Naive B cell (primary cell): Measurements from ENCODE around the gene ENTHD1. TPM values are rescaled to one million over a fixed set of nuclear protein-coding genes. Genes with fewer than 3 reads are reported as not detected.
A peak's percentile ranks its signal among the peaks of the same experiment; 100 is the strongest.
"Not testable (repeated sequence)": the region's sequence is repeated elsewhere in the genome, so short reads cannot be mapped to it uniquely, and the experiment has no call there.

Experiments
- ATAC-seq, 2 donors: fragments of 150-1000 bp; cut with Tn5 transposase; 2 replicates each; pipeline ENCODE4 v1.10.0; 2021; ENCODE audit warnings: low read depth in 2 of 2, mild to moderate bottlenecking in 2 of 2, moderate library complexity in 2 of 2
- DNase-seq: peaks from one replicate; pipeline ENCODE4 v3.0.0; 2022
- H3K27ac Mint-ChIP-seq, 6 donors: one replicate each; pipeline ENCODE4 v1.8.0; 2020 to 2022; ENCODE audit warnings: mild to moderate bottlenecking in 6 of 6, mixed read lengths in 6 of 6, moderate library complexity in 5 of 6, inconsistent platforms in 2 of 6
- H3K27me3 Mint-ChIP-seq, 3 donors: one replicate each; pipeline ENCODE4 v1.8.0; 2021 to 2022; ENCODE audit warnings: mixed read lengths in 3 of 3, mild to moderate bottlenecking in 1 of 3
- H3K36me3 Mint-ChIP-seq, 2 donors: one replicate each; pipeline ENCODE4 v1.8.0; 2020 to 2022; ENCODE audit warnings: mixed read lengths in 2 of 2, inconsistent platforms in 1 of 2, mild to moderate bottlenecking in 1 of 2
- H3K4me1 Mint-ChIP-seq, 3 donors: one replicate each; pipeline ENCODE4 v1.8.0; 2020 to 2022; ENCODE audit warnings: mixed read lengths in 3 of 3, inconsistent platforms in 1 of 3, mild to moderate bottlenecking in 1 of 3, moderate library complexity in 1 of 3
- H3K4me3 Mint-ChIP-seq, 8 donors: one replicate each; pipeline ENCODE4 v1.8.0; 2020 to 2022; ENCODE audit warnings: mild to moderate bottlenecking in 8 of 8, mixed read lengths in 8 of 8, moderate library complexity in 8 of 8, inconsistent platforms in 2 of 8
- H3K9me3 Mint-ChIP-seq, 7 donors: one replicate each; pipeline ENCODE4 v1.8.0; 2020 to 2022; ENCODE audit warnings: mixed read lengths in 7 of 7, mild to moderate bottlenecking in 5 of 7, inconsistent platforms in 2 of 7, moderate library complexity in 1 of 7
- polyA plus RNA-seq, 6 donors: library from polyadenylated mRNA; unstranded; fragments of 300-500 nt; fragmentation: Illumina TruSeq; gene quantifications; one replicate each; pipeline ENCODE4 v1.2.3, GENCODE V29; 2021; ENCODE audit warnings: low read depth in 6 of 6

Gene ENTHD1
- polyA plus RNA-seq, 6 donors from 2014 or later, result not detected

DNA sequence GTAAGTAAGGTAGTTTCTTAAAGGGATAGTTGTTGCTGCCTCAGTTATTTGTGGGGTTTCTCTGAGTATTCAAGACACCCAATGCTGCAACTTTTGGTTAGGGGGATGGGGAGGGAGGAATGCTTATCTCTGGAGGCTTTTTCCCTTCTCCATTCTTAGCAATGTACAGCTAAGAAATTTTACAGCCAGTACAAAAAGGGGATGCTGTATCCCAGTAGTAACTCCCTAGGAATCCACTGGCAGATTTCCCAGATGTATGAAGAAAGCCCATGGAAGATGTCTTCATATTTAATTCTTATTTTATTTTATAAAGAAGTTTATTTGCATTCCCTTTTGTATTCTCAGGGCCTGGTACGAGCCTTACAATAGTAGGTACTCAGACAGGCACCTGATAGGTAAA is 154.8 kb downstream of the ENTHD1 start:
- Mint-ChIP-seq H3K9me3 (peaks cover 2 to 7% (median 4%) of the 10 kb centered on the region in 7 donors), H3K4me3 (no peak overlapping the region), H3K36me3 (peaks cover 0 to 14% of the 10 kb centered on the region in 2 donors)

DNA sequence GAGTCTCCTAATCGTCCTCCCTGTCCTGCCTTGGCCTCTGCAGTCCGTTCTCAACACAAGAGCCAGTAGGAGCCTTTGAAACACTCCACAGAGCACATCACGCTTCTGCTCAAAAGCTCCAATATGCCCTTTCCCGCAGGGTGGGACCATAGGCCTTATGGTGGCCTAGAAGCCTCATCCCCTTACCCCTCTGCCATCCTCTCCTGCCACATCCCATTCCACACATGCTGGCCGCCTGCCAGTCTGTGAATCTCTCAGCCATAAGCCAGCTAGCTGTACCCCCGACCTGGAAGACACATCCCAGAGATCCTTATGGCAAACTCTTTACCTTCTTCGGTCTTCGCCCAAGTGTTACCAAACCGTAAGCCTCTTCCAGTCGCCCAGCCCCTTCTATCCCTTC is 157.8 kb downstream of the ENTHD1 start:
- H3K27ac Mint-ChIP-seq, result no peak overlapping the region
- peaks cover 0 to 7% (median 3%) of the 10 kb centered on the region in 7 donors for H3K9me3 Mint-ChIP-seq
- ATAC-seq (no peak), DNase-seq (no peak)
- no peak overlapping the region for H3K4me3 Mint-ChIP-seq
- peaks cover 0 to 7% of the 10 kb centered on the region in 2 donors for H3K36me3 Mint-ChIP-seq
- peaks cover 5 to 56% (median 29%) of the 10 kb centered on the region in 3 donors for H3K27me3 Mint-ChIP-seq
- peaks cover 0 to 9% (median 3%) of the 10 kb centered on the region in 3 donors for H3K4me1 Mint-ChIP-seq

More for the DNA sequence above, 154.8 kb downstream of the ENTHD1 start:
- Mint-ChIP-seq H3K27me3 (peaks cover 5 to 44% (median 17%) of the 10 kb centered on the region in 3 donors), H3K27ac (no peak overlapping the region), H3K4me1 (peaks cover 0 to 3% (median 2%) of the 10 kb centered on the region in 3 donors)
- DNase-seq, result no peak
- no peak for ATAC-seq

DNA sequence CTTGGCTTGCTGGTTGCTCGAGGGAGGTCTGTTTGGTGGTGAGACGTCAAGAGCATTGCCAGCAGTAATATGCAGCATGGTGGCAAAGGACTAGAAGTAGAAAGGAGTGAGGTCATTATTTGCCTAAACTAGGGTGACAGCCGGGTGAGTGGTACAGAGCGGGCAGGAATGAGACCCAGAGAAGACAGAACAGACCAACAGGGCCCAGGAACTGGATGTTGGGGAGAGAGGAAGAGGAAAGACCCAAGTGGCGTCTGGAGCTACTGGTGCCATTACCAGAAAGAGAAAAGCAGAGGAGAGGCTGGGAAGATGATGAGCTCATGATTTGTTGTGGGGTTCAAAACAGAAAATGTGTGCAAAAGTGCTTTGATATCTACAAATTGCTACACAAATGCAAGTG is 158.7 kb downstream of the ENTHD1 start:
- H3K9me3 Mint-ChIP-seq, result peaks cover 0 to 7% (median 3%) of the 10 kb centered on the region in 7 donors
- H3K4me1 Mint-ChIP-seq, result peaks cover 0 to 9% (median 3%) of the 10 kb centered on the region in 3 donors
- peak overlapping the region in 1 of 6 donors; percentile 81 for H3K27ac Mint-ChIP-seq
- H3K36me3 Mint-ChIP-seq, result peaks cover 0 to 7% of the 10 kb centered on the region in 2 donors
- no peak overlapping the region for H3K4me3 Mint-ChIP-seq
- DNase-seq, result no peak
- peaks cover 9 to 56% (median 29%) of the 10 kb centered on the region in 3 donors for H3K27me3 Mint-ChIP-seq
- ATAC-seq, result no peak

DNA sequence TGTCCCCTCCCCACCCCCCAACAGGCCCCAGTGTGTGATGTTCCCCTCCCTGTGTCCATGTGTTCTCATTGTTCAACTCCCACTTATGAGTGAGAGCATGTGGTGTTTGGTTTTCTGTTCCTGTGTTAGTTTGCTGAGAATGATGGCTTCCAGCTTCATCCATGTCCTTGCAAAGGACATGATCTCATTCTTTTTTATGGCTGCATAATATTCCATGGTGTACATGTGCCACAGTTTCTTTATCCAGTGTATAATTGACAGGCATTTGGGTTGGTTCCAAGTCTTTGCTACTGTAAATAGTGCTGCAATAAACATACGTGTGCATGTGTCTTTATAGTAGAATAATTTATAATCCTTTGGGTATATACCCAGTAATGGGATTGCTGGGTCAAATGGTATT is 159.5 kb downstream of the ENTHD1 start:
- peaks cover 9 to 56% (median 29%) of the 10 kb centered on the region in 3 donors for H3K27me3 Mint-ChIP-seq
- ATAC-seq, H3K4me3 Mint-ChIP-seq, H3K4me1 Mint-ChIP-seq, H3K36me3 Mint-ChIP-seq, H3K27ac Mint-ChIP-seq, DNase-seq, H3K9me3 Mint-ChIP-seq: not testable (repeated sequence)

DNA sequence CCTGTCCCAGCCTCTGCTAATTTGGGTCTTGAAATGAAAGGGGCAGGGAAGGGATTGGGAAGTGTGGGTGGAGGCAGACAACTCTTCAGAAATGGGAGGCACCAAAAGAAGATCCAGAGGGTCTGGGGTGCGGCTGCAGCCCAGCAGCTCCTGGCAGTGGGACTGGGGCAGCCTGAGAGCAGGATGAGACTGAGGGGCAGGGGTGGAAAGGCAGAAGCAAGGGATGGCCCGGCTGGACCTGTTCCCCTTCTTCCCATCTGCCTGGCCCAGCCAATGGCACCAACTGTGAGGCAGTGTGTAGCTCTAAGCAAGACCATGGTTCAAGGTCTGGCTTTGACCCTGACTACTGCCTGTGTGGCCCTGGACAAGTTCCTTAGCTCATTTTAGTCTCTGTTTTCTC is 160.4 kb downstream of the ENTHD1 start:
- ATAC-seq, result no peak
- no peaks in the 10 kb centered on the region for H3K36me3 Mint-ChIP-seq
- H3K4me1 Mint-ChIP-seq, result peaks cover 0 to 9% (median 3%) of the 10 kb centered on the region in 3 donors
- DNase-seq, result no peak
- peaks cover 9 to 53% (median 28%) of the 10 kb centered on the region in 3 donors for H3K27me3 Mint-ChIP-seq
- H3K27ac Mint-ChIP-seq, result peak overlapping the region in 1 of 6 donors; percentile 78
- H3K4me3 Mint-ChIP-seq, result no peak overlapping the region
- peaks cover 0 to 3% (median 0%) of the 10 kb centered on the region in 7 donors for H3K9me3 Mint-ChIP-seq

DNA sequence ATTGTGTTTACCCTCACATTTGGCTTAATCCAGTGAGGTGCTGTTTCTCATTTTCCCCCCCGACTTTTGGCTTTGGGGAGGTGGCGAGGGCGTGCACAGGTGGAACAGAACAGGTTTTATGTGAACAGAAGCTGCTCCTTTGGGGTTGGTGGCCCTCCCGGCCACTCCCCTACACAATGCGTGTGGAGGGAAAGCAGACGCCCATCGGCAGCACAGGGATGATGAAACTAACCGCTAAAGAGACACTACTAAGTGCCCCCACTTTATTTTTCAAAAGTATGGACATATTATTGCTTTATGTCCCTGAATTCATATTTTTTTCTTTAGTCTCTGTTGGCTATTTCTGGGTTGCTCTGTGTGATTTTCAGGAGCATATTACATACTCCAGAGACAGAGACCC is 160.9 kb downstream of the ENTHD1 start:
- Mint-ChIP-seq H3K9me3 (peaks cover 0 to 3% (median 0%) of the 10 kb centered on the region in 7 donors), H3K4me1 (peaks cover 0 to 9% (median 3%) of the 10 kb centered on the region in 3 donors), H3K27me3 (peaks cover 9 to 48% (median 23%) of the 10 kb centered on the region in 3 donors), H3K27ac (peak overlapping the region in 1 of 6 donors; percentile 51), H3K4me3 (no peak overlapping the region), H3K36me3 (no peaks in the 10 kb centered on the region)
- no peak for DNase-seq
- ATAC-seq, result no peak

DNA sequence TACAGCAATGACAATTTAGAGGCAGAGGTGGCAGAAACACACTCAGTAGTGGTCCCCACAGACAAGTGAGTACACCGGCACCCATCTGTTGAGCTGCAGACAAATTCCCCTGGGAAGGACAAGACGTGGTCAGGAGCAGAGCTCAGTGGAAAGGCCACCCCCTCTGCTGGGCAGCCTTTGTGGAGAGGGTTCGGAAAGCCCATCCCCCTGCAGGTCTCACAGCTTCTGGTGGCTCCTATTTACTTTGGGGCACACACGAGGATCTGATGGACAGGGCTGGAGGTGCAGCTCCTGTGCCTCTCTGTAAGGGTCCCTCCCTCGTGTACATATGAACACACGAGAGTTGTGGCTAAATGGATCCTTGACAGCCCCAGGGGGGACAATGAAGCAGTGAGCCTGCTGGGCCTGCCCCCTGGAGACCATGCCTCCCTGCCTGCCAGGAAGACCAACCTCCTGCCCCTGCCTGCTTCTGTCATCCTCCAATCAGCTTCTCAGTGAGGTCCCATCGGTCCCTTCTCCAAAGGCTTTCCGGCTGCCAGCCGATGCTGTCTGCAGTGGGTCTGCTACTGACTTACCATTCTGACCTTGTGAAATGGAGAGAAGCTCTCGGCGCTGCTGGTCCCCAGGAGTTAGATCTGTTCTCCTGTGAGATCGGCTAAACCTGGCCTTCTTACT is 161.5 kb downstream of the ENTHD1 start:
- DNase-seq (no peak), ATAC-seq (no peak)
- Mint-ChIP-seq H3K9me3 (peaks cover 0 to 3% (median 0%) of the 10 kb centered on the region in 7 donors), H3K4me1 (peaks cover 0 to 9% (median 3%) of the 10 kb centered on the region in 3 donors), H3K4me3 (no peak overlapping the region), H3K36me3 (no peaks in the 10 kb centered on the region), H3K27ac (peak overlapping the region in 1 of 6 donors; percentile 51), H3K27me3 (peaks cover 9 to 42% (median 29%) of the 10 kb centered on the region in 3 donors)

DNA sequence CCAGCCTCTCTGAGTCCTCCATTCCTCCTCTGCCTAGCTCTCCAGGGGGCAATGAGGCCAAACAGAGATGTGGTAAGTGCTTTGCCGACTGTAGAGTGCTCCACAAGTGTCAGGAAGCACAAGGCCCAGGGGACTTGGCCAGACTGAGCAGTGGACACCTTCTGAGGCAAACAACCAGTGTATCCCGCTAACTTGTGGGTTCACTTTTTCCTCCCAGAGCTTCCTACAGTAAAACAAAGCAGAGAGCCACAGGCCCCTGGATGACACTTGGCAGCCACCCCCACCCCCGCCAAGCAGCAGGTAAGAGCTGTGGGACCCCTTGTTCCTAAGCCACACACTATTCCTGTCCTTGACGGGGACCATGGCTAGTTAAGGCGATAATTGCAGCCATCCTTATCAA is 162.1 kb downstream of the ENTHD1 start:
- Mint-ChIP-seq H3K9me3 (peaks cover 0 to 3% (median 0%) of the 10 kb centered on the region in 7 donors), H3K36me3 (no peaks in the 10 kb centered on the region), H3K4me3 (no peak overlapping the region), H3K27ac (no peak overlapping the region), H3K27me3 (peaks cover 12 to 38% (median 34%) of the 10 kb centered on the region in 3 donors), H3K4me1 (peaks cover 0 to 9% (median 3%) of the 10 kb centered on the region in 3 donors)
- no peak for DNase-seq
- no peak for ATAC-seq

DNA sequence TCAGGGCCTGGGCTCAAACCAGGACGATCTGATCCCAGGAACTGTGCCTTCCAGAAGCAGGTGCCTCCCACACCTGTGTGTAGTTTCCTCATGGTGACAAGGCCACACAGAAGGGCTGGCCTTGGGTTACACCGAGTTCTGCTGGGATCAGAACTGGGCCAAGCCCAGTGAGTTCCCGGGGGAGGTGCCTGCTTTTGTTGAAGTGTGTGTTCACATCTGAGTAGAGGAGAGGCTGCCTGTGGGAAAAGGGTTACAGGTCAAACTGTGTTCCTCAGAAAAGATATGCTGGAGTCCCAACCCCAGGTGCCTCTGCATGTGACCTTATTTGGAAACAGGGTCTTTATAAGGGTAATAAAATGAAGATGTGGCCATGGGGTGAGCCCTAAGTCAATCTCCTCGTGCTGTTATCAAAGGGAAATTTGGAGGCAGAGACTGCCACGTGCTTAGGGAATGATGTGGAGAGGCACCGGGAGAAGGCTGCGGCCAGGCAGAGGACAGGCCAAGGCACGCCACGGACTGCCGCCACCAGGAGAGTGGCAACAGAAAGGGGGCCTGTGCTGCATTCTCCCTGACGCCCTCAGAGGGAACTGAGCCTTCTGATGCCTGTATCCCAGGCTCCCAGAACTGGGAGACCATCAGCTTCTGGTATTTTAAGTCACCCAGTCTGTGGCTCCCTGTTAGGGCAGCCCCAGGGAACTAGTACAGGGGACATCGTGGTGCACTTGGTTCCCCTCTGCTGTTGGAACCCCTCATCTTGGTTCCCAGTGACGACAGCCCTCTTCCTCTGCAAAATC is 164.2 kb downstream of the ENTHD1 start:
- DNase-seq (no peak), ATAC-seq (no peak)
- no peak overlapping the region for H3K4me3 Mint-ChIP-seq
- H3K27ac Mint-ChIP-seq, result peak overlapping the region in 1 of 6 donors; percentile 27
- H3K4me1 Mint-ChIP-seq, result peaks cover 0 to 9% (median 0%) of the 10 kb centered on the region in 3 donors
- no peaks in the 10 kb centered on the region for H3K36me3 Mint-ChIP-seq
- peaks cover 0 to 3% (median 0%) of the 10 kb centered on the region in 7 donors for H3K9me3 Mint-ChIP-seq
- H3K27me3 Mint-ChIP-seq, result peaks cover 12 to 28% (median 19%) of the 10 kb centered on the region in 3 donors

DNA sequence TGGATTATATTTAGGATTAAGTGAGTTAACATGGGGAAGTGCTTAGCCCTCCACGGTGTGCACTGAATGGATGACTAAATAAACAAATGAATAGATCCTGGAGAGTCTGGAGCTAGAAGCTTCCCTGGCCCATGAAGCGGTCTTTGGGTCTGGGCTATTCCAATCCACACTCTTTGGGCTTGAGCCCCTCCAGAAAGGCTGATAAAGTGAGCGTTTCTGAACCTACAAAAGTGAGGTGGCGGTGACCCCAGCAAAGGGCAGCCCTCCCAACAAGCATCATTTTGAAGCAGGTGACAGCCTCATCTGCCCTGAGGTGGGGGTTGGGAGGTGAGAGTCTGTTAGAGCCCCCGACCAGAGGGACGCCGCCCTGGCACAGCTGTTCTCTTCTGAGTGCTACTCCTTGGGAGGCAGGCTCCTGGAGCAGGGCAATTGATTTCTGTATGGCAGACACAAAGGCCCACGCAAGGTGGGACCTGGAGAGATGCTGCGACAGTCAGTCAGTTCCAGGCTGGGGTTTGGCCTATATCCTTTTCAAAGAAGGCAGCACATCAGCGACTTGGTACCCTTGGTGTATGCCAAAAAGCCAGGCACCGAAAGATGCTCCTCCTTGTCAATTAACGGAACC is 165.2 kb downstream of the ENTHD1 start:
- Mint-ChIP-seq H3K4me1 (peaks cover 0 to 9% (median 2%) of the 10 kb centered on the region in 3 donors), H3K27ac (no peak overlapping the region), H3K36me3 (no peaks in the 10 kb centered on the region), H3K27me3 (peaks cover 12 to 30% (median 21%) of the 10 kb centered on the region in 3 donors), H3K9me3 (peaks cover 0 to 1% (median 0%) of the 10 kb centered on the region in 7 donors), H3K4me3 (no peak overlapping the region)
- DNase-seq (no peak), ATAC-seq (no peak)

DNA sequence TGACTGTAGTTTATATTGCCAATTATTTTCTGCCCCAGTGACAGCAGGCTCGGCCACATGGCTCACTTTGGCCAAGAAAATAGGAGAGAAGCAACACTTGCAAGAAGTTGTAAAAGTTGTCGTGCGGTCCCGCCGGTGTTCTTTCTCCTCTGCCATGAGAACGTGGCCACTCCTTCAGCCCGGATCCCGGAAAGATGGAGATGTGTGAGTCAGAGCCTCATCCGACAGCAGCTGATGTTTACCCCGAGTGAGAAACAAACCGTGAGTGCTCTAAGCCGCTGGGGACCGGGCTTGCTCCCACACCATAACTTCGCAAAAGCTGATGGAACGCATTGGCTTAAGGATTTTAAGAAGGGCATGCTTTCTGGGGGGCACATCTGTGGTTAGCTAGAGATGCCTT is 166.0 kb downstream of the ENTHD1 start:
- no peak for DNase-seq
- H3K36me3 Mint-ChIP-seq, result no peaks in the 10 kb centered on the region
- H3K4me3 Mint-ChIP-seq, result no peak overlapping the region
- H3K4me1 Mint-ChIP-seq, result peaks cover 0 to 9% (median 5%) of the 10 kb centered on the region in 3 donors
- H3K27ac Mint-ChIP-seq, result peak overlapping the region in 1 of 6 donors; percentile 91
- no peaks in the 10 kb centered on the region for H3K9me3 Mint-ChIP-seq
- peaks cover 12 to 30% (median 18%) of the 10 kb centered on the region in 3 donors for H3K27me3 Mint-ChIP-seq
- no peak for ATAC-seq

DNA sequence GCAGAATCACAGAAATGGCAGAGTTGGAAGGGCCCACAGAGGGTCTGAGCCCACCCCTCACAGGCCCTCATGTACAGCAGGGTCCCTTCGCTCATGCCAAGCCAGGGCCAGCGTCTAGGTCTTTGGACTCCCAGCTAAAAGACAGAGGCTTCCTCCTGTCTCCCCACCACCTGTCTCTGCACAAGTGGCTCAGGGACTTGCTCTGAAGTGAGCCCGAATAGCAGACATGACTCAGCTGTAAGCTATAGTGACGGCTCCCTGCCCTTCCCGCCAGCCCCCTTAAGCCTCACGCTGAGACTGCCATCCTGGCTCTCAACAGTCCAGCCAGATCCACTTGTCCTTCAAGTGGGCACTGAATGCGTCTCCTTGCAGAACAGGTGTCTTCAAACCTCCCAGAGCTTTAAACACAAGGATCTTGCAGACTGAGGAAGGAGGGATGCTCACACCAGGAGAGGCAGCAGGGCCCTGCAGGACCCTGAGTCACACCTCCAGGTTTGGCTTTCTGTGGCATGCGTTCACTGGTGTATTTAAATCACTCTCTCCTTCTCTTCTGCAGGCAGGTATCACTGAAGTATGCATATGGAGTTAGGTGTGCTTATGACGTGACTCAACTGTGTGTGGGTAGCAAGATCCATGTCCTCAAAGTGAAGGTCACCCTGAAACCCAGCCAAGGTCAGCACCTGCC is 168.1 kb downstream of the ENTHD1 start:
- Mint-ChIP-seq H3K36me3 (no peaks in the 10 kb centered on the region), H3K27ac (peak overlapping the region in 2 of 6 donors; percentile 75 to 77), H3K4me1 (peaks cover 0 to 5% (median 0%) of the 10 kb centered on the region in 3 donors), H3K9me3 (no peaks in the 10 kb centered on the region), H3K27me3 (peaks cover 12 to 29% (median 12%) of the 10 kb centered on the region in 3 donors), H3K4me3 (no peak overlapping the region)
- DNase-seq (no peak), ATAC-seq (no peak)

DNA sequence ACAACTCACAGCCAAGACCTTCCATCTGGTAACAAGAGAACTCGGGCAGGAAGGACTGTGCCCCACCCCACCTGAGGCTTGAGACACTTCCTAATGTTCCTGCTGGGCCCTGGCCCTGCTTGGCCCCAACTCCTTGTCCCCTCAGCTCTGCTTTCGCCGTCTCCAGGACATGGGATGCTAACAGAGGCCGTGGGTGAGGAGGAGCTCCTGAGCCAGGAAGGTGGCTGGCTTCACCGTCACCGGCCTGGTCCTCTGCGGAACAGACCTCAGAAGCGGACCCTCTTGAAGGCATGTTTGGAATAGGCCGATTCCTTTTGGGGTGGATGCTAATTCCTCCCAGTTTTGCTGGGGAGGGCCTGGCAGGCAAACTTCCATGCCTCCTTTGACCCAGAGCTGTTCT is 168.7 kb downstream of the ENTHD1 start:
- Mint-ChIP-seq H3K27me3 (peaks cover 8 to 33% (median 18%) of the 10 kb centered on the region in 3 donors), H3K9me3 (no peaks in the 10 kb centered on the region), H3K4me3 (no peak overlapping the region), H3K27ac (no peak overlapping the region), H3K36me3 (no peaks in the 10 kb centered on the region), H3K4me1 (peaks cover 0 to 5% (median 1%) of the 10 kb centered on the region in 3 donors)
- DNase-seq, result no peak
- no peak for ATAC-seq
